Endodermal cell (in vitro differentiated cells): ENCODE results near the gene ETNPPL. TPM values are rescaled to one million over a fixed set of nuclear protein-coding genes. Genes with fewer than 3 reads are reported as not detected.

Experiments used
- DNase-seq: peaks from one replicate; pipeline ENCODE4 v3.0.0-alpha.2; 2017
- H3K27ac ChIP-seq: 2 replicates; pipeline ENCODE4 v1.5.1; 2013; ENCODE audit warnings: mild to moderate bottlenecking, low read depth, low read length, moderate library complexity
- H3K27me3 ChIP-seq: 2 replicates; pipeline ENCODE4 v1.6.1; 2013; ENCODE audit warnings: mild to moderate bottlenecking, low read length, moderate library complexity; ENCODE audit not compliant: insufficient read depth, control insufficient read depth, poor library complexity, severe bottlenecking
- H3K36me3 ChIP-seq: 2 replicates; pipeline ENCODE4 v1.7.0; 2013; ENCODE audit warnings: mild to moderate bottlenecking, low read length, moderate library complexity; ENCODE audit not compliant: control insufficient read depth, insufficient read depth
- H3K4me1 ChIP-seq: one replicate; pipeline ENCODE4 v1.7.0; 2013; ENCODE audit warnings: low read length; ENCODE audit not compliant: control insufficient read depth, insufficient read depth
- H3K4me3 ChIP-seq: 2 replicates; pipeline ENCODE4 v1.5.1; 2013; ENCODE audit warnings: mild to moderate bottlenecking, low read length, moderate library complexity
- H3K9ac ChIP-seq: 2 replicates; pipeline ENCODE4 v1.6.1; 2013; ENCODE audit warnings: mild to moderate bottlenecking, low read length, moderate library complexity; ENCODE audit not compliant: poor library complexity, severe bottlenecking; ENCODE audit errors: extremely low read depth
- H3K9me3 ChIP-seq: 2 replicates; pipeline ENCODE4 v1.6.1; 2013; ENCODE audit warnings: mild to moderate bottlenecking, low read length, moderate library complexity; ENCODE audit not compliant: control insufficient read depth
- H3K27ac Mint-ChIP-seq: 2 replicates; pipeline ENCODE4 v1.8.0; 2020; ENCODE audit warnings: mixed read lengths
- H3K27me3 Mint-ChIP-seq: 2 replicates; pipeline ENCODE4 v1.8.0; 2021; ENCODE audit warnings: mild to moderate bottlenecking, mixed read lengths; ENCODE audit not compliant: insufficient read depth
- H3K36me3 Mint-ChIP-seq: 2 replicates; pipeline ENCODE4 v1.8.0; 2020; ENCODE audit warnings: low read depth, mixed read lengths
- H3K4me1 Mint-ChIP-seq: 2 replicates; pipeline ENCODE4 v1.8.0; 2020; ENCODE audit warnings: mixed read lengths
- H3K4me3 Mint-ChIP-seq: 2 replicates; pipeline ENCODE4 v1.8.0; 2020; ENCODE audit warnings: mild to moderate bottlenecking, moderate library complexity, mixed read lengths
- H3K9me3 Mint-ChIP-seq: 2 replicates; pipeline ENCODE4 v1.8.0; 2020; ENCODE audit warnings: mild to moderate bottlenecking, mixed read lengths
- WGBS, 2 experiments: methylation state at CpG; one replicate each; pipeline versions ENCODE4 v1.1.5 to v1.1.7; 2013; ENCODE audit warnings: missing lambda C conversion rate in 2 of 2, mixed read lengths in 1 of 2; ENCODE audit not compliant: insufficient coverage in 1 of 2, insufficient read length in 1 of 2; 5-methylcytosine and 5-hydroxymethylcytosine counted together
- total RNA-seq, 2 donors: library from RNA; stranded (reverse); fragmentation: NEBNext Ultra II Directional in 1 of 2; extraction: Animal tissue kit (Norgen Biotek cat#: 25700) in 1 of 2; gene quantifications; 2 replicates in 1 of 2; 3 replicates in 1 of 2; pipeline ENCODE4 v1.2.1, GENCODE V29; 2021
- TF ChIP-seq, protein P1 (sequence below): fragments of 200-600 bp; sonication (generic); conservative IDR thresholded peaks from 2 replicates; pipeline ENCODE4 v1.5.0; 2021; ENCODE audit warnings: antibody characterized with exemption, mild to moderate bottlenecking

The ETNPPL gene
- total RNA-seq, 2 donors from 2014 or later = 9.6 to 13.2 TPM

- Mint-ChIP-seq H3K36me3 (peaks cover 3% of the 10 kb centered on the region), H3K4me3 (no peak overlapping the region), H3K9me3 (peaks cover 6% of the 10 kb centered on the region), H3K27me3 (no peaks in the 10 kb centered on the region), H3K27ac (no peak overlapping the region), H3K4me1 (peaks cover 35% of the 10 kb centered on the region)
- H3K9ac ChIP-seq = no peak overlapping the region
- no peak overlapping the region for H3K27ac ChIP-seq
- DNase-seq = no peak
- peaks cover 9% of the 10 kb centered on the region for H3K4me1 ChIP-seq
- WGBS, 2 experiments = 63 to 72% methylated on average over 3 to 4 of the region's 4 CpGs
- no peaks in the 10 kb centered on the region for H3K27me3 ChIP-seq
- no peaks in the 10 kb centered on the region for H3K36me3 ChIP-seq
- peaks cover 10% of the 10 kb centered on the region for H3K9me3 ChIP-seq
- no peak overlapping the region for H3K4me3 ChIP-seq
- TF ChIP-seq, protein P1, sequence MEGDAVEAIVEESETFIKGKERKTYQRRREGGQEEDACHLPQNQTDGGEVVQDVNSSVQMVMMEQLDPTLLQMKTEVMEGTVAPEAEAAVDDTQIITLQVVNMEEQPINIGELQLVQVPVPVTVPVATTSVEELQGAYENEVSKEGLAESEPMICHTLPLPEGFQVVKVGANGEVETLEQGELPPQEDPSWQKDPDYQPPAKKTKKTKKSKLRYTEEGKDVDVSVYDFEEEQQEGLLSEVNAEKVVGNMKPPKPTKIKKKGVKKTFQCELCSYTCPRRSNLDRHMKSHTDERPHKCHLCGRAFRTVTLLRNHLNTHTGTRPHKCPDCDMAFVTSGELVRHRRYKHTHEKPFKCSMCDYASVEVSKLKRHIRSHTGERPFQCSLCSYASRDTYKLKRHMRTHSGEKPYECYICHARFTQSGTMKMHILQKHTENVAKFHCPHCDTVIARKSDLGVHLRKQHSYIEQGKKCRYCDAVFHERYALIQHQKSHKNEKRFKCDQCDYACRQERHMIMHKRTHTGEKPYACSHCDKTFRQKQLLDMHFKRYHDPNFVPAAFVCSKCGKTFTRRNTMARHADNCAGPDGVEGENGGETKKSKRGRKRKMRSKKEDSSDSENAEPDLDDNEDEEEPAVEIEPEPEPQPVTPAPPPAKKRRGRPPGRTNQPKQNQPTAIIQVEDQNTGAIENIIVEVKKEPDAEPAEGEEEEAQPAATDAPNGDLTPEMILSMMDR = no peak
Measured at GRCh38 chr4:108706289-108706688, 56.6 kb downstream of the ETNPPL start.

DNA sequence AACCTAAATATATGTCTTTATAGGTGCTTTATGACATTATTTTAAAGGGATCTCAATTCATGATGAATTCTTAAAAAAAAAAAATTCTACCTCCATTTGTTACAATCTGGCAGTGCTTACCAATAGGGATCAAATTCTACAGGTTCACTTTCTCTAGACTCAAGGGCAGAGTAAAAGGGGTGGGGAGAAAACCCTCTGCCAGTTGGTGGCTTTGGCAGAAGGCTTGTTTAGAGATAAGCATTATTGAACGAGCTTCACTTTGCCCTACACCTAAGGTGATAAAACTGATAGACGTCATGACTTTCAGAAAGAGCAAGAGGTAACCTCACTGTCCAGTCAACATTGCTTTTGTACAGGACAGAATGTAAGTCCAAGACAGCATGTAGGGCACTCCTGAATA lies 58.9 kb downstream of the ETNPPL start:
- H3K9me3 Mint-ChIP-seq = no peaks in the 10 kb centered on the region

GRCh38 chr4:108703370-108703769 lies 59.5 kb downstream of the ETNPPL start:
- Mint-ChIP-seq H3K4me3 (no peak overlapping the region), H3K27me3 (no peaks in the 10 kb centered on the region), H3K9me3 (no peaks in the 10 kb centered on the region), H3K27ac (no peak overlapping the region), H3K36me3 (no peaks in the 10 kb centered on the region), H3K4me1 (peaks cover 25% of the 10 kb centered on the region)
- Histone ChIP-seq H3K36me3 (no peaks in the 10 kb centered on the region), H3K4me1 (peaks cover 3% of the 10 kb centered on the region), H3K4me3 (no peak overlapping the region), H3K9me3 (peaks cover 4% of the 10 kb centered on the region), H3K27ac (no peak overlapping the region), H3K27me3 (no peaks in the 10 kb centered on the region), H3K9ac (no peak overlapping the region)
- TF ChIP-seq, protein P1 = no peak
- no peak for DNase-seq

More for the DNA sequence above, 58.9 kb downstream of the ETNPPL start:
- Mint-ChIP-seq H3K4me1 (peaks cover 23% of the 10 kb centered on the region), H3K27me3 (no peaks in the 10 kb centered on the region), H3K4me3 (no peak overlapping the region), H3K27ac (no peak overlapping the region), H3K36me3 (no peaks in the 10 kb centered on the region)
- no peak overlapping the region for H3K4me3 ChIP-seq
- H3K9me3 ChIP-seq = peaks cover 4% of the 10 kb centered on the region
- 88 to 100% methylated on average over 2 of the region's 2 CpGs for WGBS, 2 experiments
- TF ChIP-seq, protein P1 = no peak
- no peak overlapping the region for H3K9ac ChIP-seq
- H3K36me3 ChIP-seq = no peaks in the 10 kb centered on the region
- no peak overlapping the region for H3K27ac ChIP-seq
- no peaks in the 10 kb centered on the region for H3K27me3 ChIP-seq
- no peak for DNase-seq
- H3K4me1 ChIP-seq = peaks cover 3% of the 10 kb centered on the region
